Parathyroid adenoma (tissue), 2 donors: ENCODE measurements around the gene CDX1.

Source experiments
- H2AFZ ChIP-seq: fragments of 300-600 bp; sonication (generic); one replicate; pipeline ENCODE4 v1.7.0; 2017; ENCODE audit warnings: antibody characterized with exemption, mild to moderate bottlenecking
- H3K27ac ChIP-seq: fragments of 300-600 bp; sonication (generic); one replicate; pipeline ENCODE4 v1.7.0; 2017
- H3K27me3 ChIP-seq: fragments of 300-600 bp; sonication (generic); one replicate; pipeline ENCODE4 v1.7.0; 2017; ENCODE audit warnings: low read length; ENCODE audit not compliant: control insufficient read depth, insufficient read depth
- H3K36me3 ChIP-seq: fragments of 300-600 bp; sonication (generic); one replicate; pipeline ENCODE4 v1.7.0; 2017; ENCODE audit warnings: low read length; ENCODE audit not compliant: control insufficient read depth, insufficient read depth
- H3K4me1 ChIP-seq: fragments of 300-600 bp; sonication (generic); one replicate; pipeline ENCODE4 v1.7.0; 2017; ENCODE audit warnings: control low read depth
- H3K4me2 ChIP-seq: fragments of 300-600 bp; sonication (generic); one replicate; pipeline ENCODE4 v1.7.0; 2017; ENCODE audit warnings: low read length
- H3K4me3 ChIP-seq: fragments of 300-600 bp; sonication (generic); one replicate; pipeline ENCODE4 v1.7.0; 2017; ENCODE audit warnings: low read depth, low read length
- H3K79me2 ChIP-seq: fragments of 300-600 bp; sonication (generic); one replicate; pipeline ENCODE4 v1.7.0; 2017; ENCODE audit warnings: control low read depth
- H3K9ac ChIP-seq: fragments of 300-600 bp; sonication (generic); one replicate; pipeline ENCODE4 v1.7.0; 2017; ENCODE audit warnings: mild to moderate bottlenecking
- H3K9me3 ChIP-seq: fragments of 300-600 bp; sonication (generic); one replicate; pipeline ENCODE4 v1.7.0; 2017; ENCODE audit warnings: low read length; ENCODE audit not compliant: control insufficient read depth
- TF ChIP-seq, protein P1 (sequence below): fragments of 300-600 bp; sonication (generic); IDR thresholded peaks from one replicate; pipeline ENCODE4 v1.7.0; 2017; ENCODE audit warnings: antibody characterized with exemption, mild to moderate bottlenecking
- donor health status: primary hyperparathyroidism.

CDX1 gene

DNA sequence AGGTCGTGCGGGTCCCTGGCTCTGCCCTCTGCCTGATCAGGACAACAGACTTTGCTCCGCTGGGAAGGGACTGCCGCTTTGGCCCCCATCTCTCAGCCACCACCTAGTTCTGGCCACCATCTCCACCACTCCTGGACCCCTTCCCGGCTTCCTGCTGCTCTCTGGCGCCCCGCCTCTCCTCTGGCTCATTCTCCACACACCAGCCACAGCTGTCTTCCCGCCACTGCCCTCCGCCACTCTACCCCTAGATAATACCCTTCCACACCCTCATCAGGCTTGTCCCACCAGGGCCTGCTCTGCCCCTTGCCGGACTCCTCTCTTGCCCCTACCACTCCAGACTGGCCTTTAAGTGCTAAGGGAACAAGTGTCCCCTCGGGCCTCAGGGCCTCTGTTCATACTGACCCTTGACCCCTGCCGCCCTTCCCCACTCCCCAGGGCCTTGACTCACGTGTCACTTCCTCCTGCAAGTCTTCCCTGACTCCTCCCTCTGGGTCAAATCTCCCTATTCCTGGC lies 3.0 kb upstream of the CDX1 start:
- H3K27ac ChIP-seq: no peak overlapping the region
- no peaks in the 10 kb centered on the region for H3K36me3 ChIP-seq
- H3K27me3 ChIP-seq: no peaks in the 10 kb centered on the region
- no peaks in the 10 kb centered on the region for H3K4me1 ChIP-seq
- no peak overlapping the region for H2AFZ ChIP-seq
- H3K4me2 ChIP-seq: no peak overlapping the region
- TF ChIP-seq, protein P1, sequence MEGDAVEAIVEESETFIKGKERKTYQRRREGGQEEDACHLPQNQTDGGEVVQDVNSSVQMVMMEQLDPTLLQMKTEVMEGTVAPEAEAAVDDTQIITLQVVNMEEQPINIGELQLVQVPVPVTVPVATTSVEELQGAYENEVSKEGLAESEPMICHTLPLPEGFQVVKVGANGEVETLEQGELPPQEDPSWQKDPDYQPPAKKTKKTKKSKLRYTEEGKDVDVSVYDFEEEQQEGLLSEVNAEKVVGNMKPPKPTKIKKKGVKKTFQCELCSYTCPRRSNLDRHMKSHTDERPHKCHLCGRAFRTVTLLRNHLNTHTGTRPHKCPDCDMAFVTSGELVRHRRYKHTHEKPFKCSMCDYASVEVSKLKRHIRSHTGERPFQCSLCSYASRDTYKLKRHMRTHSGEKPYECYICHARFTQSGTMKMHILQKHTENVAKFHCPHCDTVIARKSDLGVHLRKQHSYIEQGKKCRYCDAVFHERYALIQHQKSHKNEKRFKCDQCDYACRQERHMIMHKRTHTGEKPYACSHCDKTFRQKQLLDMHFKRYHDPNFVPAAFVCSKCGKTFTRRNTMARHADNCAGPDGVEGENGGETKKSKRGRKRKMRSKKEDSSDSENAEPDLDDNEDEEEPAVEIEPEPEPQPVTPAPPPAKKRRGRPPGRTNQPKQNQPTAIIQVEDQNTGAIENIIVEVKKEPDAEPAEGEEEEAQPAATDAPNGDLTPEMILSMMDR: no peak
- H3K9me3 ChIP-seq: no peaks in the 10 kb centered on the region
- H3K4me3 ChIP-seq: no peak overlapping the region
- no peak overlapping the region for H3K9ac ChIP-seq
- H3K79me2 ChIP-seq: no peaks in the 10 kb centered on the region

DNA sequence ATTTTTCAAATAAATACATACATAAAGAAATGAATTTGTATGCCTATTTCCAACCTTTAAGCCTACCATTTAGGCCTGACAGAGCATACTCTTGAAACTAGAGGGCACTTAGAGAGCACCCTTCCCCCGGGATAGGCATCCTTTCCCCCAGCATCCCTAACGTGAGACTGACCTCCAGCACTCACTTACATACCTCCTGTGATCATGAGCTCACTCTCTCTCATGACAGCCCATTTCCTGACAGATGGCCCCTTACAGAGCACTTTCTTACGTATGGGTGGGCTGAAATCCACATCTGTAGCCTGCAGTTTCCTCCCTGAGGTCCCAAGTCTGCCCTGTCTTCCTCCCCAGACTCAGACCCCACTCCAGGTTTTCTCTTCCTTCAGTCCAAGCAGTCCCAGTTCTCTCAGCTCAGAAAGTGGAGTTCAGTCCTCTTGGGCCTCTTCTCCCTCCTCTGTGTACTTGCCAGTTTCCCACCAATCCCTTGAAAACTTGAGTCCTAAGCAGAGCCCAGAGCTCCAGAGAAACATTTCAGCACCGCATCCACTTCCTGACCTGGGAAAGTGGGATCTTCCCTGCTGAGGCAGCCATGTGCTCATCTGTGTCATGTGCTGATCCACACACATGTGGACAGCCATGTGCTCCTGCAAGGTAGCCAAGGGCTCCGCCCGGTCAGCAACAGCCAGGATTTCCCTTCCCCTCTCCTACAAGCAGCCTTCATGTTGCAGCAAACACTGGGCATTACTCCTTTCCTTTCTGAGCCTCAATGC lies 2.2 kb upstream of the CDX1 start:
- TF ChIP-seq, protein P1: no peak
- Histone ChIP-seq H3K36me3 (no peaks in the 10 kb centered on the region), H3K27ac (no peak overlapping the region), H3K4me1 (no peaks in the 10 kb centered on the region), H2AFZ (no peak overlapping the region), H3K4me2 (no peak overlapping the region), H3K4me3 (no peak overlapping the region), H3K9me3 (no peaks in the 10 kb centered on the region), H3K9ac (no peak overlapping the region), H3K79me2 (no peaks in the 10 kb centered on the region), H3K27me3 (no peaks in the 10 kb centered on the region)

DNA sequence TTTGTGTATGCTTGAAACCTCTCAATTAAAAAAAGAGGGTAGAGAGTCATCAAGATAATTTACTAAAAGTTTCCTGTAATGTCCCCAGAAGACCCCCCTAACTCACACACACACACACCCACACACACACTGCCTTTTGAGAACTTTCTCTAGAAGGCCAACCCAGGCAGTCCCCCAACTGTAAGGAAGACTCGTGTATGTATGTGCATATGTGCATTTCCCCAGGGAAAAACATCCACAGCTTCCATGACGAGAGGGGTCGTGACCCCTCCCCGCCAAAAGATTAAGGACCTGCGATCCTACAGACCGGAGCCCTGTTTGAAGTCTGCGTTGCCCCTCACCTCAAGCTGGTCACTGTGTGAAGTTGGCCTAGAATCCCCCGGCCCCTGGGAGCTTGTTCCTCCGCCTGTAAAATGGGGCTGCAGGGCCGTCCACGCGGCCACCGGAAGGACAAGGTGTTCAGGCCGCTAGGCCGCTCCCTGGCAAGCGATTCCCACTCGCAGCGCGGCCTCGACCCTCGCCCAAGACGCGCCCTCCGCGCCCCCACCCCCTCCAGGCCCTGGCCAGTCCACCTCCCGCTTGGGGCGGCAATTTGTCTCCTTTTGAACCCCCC lies 435 bp upstream of the CDX1 start:
- H3K4me3 ChIP-seq: no peak overlapping the region
- H3K27me3 ChIP-seq: no peaks in the 10 kb centered on the region
- no peak overlapping the region for H3K9ac ChIP-seq
- H3K27ac ChIP-seq: no peak overlapping the region
- H3K4me1 ChIP-seq: no peaks in the 10 kb centered on the region
- TF ChIP-seq, protein P1: no peak
- no peak overlapping the region for H2AFZ ChIP-seq
- no peaks in the 10 kb centered on the region for H3K9me3 ChIP-seq
- no peaks in the 10 kb centered on the region for H3K36me3 ChIP-seq
- no peaks in the 10 kb centered on the region for H3K79me2 ChIP-seq
- no peak overlapping the region for H3K4me2 ChIP-seq

DNA sequence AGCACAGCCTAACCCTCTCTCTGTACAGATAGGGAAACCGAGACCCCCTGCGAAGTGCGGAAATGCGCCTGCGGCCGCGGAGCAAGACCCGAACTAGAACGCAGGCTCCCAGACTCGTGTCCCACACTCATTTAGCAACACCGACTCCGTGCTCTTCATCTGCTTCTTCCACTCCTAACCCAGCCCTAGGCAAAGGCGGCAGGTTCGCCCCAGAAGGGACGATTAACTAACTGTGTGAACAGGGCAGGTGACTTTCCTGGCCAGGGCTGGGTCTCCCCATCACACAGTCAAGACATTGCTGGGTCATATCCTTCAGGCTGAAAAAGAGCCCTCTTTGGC lies 903 bp downstream of the CDX1 start:
- no peak overlapping the region for H3K4me3 ChIP-seq
- no peak overlapping the region for H3K9ac ChIP-seq
- H3K4me2 ChIP-seq: no peak overlapping the region
- no peaks in the 10 kb centered on the region for H3K27me3 ChIP-seq
- no peaks in the 10 kb centered on the region for H3K36me3 ChIP-seq
- no peak overlapping the region for H3K27ac ChIP-seq
- H3K9me3 ChIP-seq: no peaks in the 10 kb centered on the region
- H3K79me2 ChIP-seq: no peaks in the 10 kb centered on the region
- no peak overlapping the region for H2AFZ ChIP-seq
- TF ChIP-seq, protein P1: no peak
- H3K4me1 ChIP-seq: no peaks in the 10 kb centered on the region
